ENCODE data around the gene ZNF831. TPM values are rescaled to one million over a fixed set of nuclear protein-coding genes. Genes with fewer than 3 reads are reported as not detected.

Gene ZNF831
- polyA plus RNA-seq, 1 of the 3 experiments (the other 2 are of a cell fraction) = not detected

DNA sequence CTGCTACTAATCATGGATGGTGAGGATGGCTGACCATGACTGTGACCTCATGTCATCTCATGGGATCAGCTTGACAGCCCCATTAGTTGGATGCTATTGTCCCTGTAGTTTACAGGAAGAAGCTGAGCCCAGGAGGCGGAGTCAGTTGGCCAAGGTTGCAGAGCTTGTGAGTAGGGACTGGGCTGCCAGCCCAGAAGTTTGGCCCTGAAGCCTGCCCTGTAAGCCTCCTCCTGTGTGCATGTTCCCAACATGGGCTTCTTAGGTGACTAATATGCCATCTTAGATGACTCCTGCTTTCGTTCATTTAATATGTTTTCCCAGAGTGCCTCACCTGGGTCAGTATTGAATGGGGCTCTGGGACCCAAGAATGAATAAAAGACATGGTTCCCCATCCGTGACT, 143.6 kb downstream of the ZNF831 start:
- Histone ChIP-seq H3F3A (replicated peaks; ENCODE audit: insufficient read depth) (no peaks in the 10 kb centered on the region), H3K4me3 (ENCODE audit: low read depth in 2 of 2, low read length in 1 of 2) (no peak overlapping the region), H3K4me2 (no peak overlapping the region), H3K9me3 (no peaks in the 10 kb centered on the region), H3K27ac (ENCODE audit: low read depth in 2 of 2, low read length in 1 of 2) (no peak overlapping the region), H3K79me2 (ENCODE audit: insufficient read depth) (no peaks in the 10 kb centered on the region), H3K27me3 (ENCODE audit: insufficient read depth) (0 out of 2 replicates have a peak, but pooled peaks cover 7% of the 10 kb centered on the region), H4K20me1 (ENCODE audit: insufficient read depth) (no peaks in the 10 kb centered on the region), H2AFZ (ENCODE audit: low read depth) (no peak overlapping the region), H3K36me3 (replicated peaks in 1 of 2; ENCODE audit: control insufficient read depth in 1 of 2, insufficient read depth in 2 of 2, low read length in 1 of 2) (no peaks in the 10 kb centered on the region), H3K9me2 (no peaks in the 10 kb centered on the region), H3K9ac (no peak overlapping the region), H3K4me1 (ENCODE audit: control insufficient read depth in 1 of 2, insufficient read depth in 2 of 2, low read depth in 1 of 2, low read length in 1 of 2) (peaks cover 0 to 5% of the 10 kb centered on the region in 2 experiments; a peak in 1 of 4 replicates)
- TF ChIP-seq, protein P1, sequence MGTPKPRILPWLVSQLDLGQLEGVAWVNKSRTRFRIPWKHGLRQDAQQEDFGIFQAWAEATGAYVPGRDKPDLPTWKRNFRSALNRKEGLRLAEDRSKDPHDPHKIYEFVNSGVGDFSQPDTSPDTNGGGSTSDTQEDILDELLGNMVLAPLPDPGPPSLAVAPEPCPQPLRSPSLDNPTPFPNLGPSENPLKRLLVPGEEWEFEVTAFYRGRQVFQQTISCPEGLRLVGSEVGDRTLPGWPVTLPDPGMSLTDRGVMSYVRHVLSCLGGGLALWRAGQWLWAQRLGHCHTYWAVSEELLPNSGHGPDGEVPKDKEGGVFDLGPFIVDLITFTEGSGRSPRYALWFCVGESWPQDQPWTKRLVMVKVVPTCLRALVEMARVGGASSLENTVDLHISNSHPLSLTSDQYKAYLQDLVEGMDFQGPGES (IDR thresholded peaks at IDR 0.05; ENCODE audit: low read depth, low read length) = no peak
- TF ChIP-seq, protein P2, sequence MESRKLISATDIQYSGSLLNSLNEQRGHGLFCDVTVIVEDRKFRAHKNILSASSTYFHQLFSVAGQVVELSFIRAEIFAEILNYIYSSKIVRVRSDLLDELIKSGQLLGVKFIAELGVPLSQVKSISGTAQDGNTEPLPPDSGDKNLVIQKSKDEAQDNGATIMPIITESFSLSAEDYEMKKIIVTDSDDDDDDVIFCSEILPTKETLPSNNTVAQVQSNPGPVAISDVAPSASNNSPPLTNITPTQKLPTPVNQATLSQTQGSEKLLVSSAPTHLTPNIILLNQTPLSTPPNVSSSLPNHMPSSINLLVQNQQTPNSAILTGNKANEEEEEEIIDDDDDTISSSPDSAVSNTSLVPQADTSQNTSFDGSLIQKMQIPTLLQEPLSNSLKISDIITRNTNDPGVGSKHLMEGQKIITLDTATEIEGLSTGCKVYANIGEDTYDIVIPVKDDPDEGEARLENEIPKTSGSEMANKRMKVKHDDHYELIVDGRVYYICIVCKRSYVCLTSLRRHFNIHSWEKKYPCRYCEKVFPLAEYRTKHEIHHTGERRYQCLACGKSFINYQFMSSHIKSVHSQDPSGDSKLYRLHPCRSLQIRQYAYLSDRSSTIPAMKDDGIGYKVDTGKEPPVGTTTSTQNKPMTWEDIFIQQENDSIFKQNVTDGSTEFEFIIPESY (IDR thresholded peaks at IDR 0.05; ENCODE audit: borderline replicate concordance, low read depth) = no peak
- no peak for TF ChIP-seq TCF12 (IDR thresholded peaks at IDR 0.05)
- DNase-seq = no peak
- ChIA-PET POLR2A (no interaction called here), CTCF (interaction anchor here (1.3 to 1.4 kb wide), 2 partner anchors 85 to 148 kb away, joined by 3 to 5 read pairs; no protein-coding TSS in a partner anchor)
- 49% methylated on average over 2 of the region's 3 CpGs for WGBS (ENCODE audit: low lambda C conversion rate)

Other genes starting within 250 kb of the ZNF831 start
- gene NELFCD, start 182.6 kb upstream of the ZNF831 start, polyA plus RNA-seq (2012; rRNA removed) = 90.0 and 94.8 TPM in 2 replicates
- gene CTSZ, start 156.6 kb upstream of the ZNF831 start, polyA plus RNA-seq (2012; rRNA removed) = 0.03 and 0.05 TPM in 2 replicates
- 0.02 TPM in 1 of 2 replicates, not detected in the other for gene TUBB1, start 144.4 kb upstream of the ZNF831 start, polyA plus RNA-seq (2012; rRNA removed)
- gene ATP5F1E, start 131.5 kb upstream of the ZNF831 start, polyA plus RNA-seq (2012; rRNA removed) = 48.0 and 60.8 TPM in 2 replicates
- 20.9 and 27.4 TPM in 2 replicates for gene PRELID3B, start 121.0 kb upstream of the ZNF831 start, polyA plus RNA-seq (2012; rRNA removed)
- 0.02 and 0.05 TPM in 2 replicates for gene EDN3, start 136.8 kb downstream of the ZNF831 start, polyA plus RNA-seq (2012; rRNA removed)